HG02884 (cell line): ENCODE data around the gene ACOXL.
"Not testable (repeated sequence)": the region's sequence is repeated elsewhere in the genome, so short reads cannot be mapped to it uniquely, and the experiment has no call there.

Source experiments
- ATAC-seq: cut with Tn5 transposase; IDR thresholded peaks from one replicate; pipeline ENCODE4 v1.9.1; 2021; ENCODE audit warnings: mild to moderate bottlenecking, moderate library complexity; ENCODE audit not compliant: unreplicated experiment

ACOXL gene

DNA sequence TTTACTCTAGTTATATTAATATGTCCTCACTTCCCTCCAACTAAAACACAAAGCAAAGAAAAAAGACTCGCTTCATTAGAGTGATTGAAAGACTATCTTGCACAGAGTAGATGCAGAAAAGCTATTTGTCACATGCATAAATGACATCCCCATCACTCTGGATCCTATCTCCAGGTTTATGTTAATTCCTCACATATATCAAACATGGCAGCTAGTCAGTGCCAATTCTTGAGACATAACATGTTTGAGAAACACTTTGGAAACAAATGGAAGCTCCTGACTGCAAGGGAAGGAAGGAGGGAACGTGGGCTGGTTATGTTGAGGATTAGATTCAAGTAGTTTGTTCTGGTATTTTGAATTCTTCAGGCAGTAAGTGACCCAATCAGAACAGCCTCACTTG, 298.6 kb downstream of the ACOXL start:
- peak; percentile 14 for ATAC-seq

DNA sequence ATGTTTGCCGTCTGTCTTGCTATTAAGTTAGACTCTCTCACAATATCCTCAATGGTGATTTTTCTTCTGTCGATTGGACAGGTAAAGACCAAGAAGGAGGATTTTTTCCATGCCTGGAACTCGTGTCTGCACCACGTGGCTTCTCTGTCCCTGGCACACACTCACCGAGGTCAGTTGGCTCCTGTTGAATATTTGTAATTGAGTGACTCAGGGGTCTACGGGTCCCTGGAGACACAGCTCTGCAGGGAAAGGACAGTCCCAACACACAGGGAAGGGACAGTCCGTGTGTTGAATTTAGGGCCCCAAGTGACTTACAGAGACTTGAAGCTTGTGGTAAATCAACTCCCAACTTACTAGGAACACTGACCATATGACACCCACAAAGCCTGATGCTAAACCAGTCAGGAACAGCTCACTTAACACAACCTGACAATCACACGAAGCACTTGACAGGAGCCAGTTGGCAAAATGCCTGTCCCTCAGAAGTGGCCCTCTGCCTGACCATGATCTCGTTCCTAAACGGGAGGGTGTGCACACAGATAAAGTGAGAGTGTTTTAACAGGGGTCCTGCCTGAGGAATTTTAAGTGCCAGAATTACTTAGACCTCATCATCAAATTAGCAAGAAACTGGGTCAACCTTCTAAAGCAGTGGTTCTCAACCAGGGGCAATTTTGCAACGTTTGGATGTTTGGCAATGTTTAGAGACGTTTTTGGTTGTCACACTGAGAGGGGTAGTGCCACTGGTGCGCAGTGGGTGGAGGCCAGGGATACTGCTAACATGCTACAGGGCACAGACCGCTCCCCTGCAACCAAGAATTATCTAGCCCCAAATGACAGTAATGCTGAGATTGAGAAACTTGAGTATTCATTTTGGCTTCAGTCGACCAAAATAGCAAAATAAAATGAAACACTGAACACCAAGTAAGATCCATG, 299.4 kb downstream of the ACOXL start:
- ATAC-seq = no peak

DNA sequence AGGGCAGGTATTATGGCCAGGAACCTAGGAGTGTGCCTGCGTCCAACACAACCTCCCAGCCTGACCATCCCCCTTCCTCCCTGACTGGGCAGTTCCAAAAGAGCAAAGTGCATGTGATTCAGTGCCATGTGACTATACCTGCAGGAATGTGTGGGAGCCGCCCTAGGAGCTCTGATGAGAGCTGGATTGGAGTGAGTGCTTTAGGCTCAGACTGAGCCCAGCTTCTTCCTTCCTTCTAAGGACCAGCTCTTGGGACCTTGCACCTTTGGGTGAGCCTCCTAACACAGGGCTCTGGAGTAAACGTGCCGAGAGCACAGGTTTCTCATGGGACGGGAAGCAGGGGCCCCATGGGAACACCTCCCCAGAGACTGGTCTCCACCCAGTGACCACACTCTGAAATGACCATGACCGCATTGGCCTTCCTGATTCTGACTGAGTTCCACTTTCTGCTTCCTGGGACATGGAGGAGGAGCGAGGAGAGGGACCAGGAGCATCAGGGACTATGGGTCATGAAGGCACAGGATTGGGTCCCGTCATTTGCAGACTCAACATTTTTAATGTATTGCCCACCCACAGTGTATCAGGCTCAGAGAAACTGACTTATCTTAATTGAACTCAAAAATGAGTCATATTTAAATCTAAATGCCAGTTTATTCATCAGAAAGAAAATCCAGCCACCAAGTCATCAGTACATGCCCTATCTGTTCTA, 300.5 kb downstream of the ACOXL start:
- no peak for ATAC-seq

DNA sequence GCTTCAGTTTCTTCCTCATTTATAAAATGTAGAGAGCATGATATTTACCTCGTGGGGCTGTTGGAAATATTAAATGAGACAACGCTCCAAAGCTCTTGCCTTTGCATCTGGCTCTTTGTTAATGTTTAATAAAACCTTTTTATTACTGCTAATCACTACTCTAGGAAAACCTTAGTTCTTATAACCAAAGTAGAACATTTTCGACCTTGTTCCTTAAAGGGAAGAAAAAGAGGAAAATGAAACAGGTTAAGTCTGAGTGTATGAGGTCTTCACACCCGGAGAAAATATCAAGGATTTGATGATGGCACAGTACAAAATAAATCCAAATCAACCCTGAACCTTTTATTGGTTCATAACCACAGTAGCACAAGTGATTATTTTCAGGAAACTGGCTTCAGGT, 301.8 kb downstream of the ACOXL start:
- ATAC-seq = no peak

DNA sequence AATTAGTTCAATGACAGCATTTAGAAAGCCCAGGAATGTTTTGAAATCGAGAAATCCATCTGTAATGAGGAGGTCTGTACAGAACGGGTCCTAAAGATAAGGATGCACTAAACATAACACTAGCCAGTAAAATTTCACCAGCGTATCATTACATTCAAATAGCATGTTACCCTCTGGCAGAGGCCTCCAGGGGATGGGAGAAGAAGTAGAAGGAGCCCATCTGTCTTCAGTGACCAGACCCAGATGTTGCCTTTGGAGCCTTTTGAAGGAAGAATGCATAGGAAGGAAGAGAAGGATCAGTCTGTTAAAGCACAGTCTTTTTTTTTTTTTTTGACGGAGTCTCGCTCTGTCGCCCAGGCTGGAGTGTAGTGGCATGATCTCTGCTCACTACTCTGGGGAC, 302.2 kb downstream of the ACOXL start:
- no peak for ATAC-seq

DNA sequence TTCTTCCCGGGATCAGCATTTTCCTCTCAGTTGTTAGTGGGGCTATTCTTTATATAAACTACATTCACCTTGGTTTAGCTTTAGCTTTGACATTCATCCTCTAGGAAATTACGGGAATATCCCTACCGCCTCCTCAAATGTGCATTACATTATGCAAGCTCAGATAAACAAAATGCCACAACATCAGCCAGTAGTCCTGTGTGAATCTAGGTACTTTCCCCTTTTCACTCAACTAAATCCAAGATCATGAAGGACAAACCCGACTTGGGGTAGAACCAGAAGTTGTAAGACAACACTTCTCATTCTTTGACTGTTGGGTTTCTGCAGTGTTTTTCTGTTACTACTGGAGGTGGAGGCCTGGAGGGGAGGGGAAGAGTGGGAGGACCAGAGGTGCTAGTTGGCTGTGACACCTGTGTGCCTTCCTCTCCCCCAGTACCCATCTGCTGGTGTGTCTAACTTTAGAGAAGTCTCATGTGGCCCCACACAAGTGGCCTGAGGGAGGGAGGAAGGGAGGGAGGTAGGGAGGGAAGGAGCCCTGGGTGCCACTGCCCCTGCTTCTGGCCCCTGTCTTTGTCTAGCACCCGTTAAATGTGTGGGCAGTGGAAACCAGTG, 303.6 kb downstream of the ACOXL start:
- ATAC-seq = no peak

DNA sequence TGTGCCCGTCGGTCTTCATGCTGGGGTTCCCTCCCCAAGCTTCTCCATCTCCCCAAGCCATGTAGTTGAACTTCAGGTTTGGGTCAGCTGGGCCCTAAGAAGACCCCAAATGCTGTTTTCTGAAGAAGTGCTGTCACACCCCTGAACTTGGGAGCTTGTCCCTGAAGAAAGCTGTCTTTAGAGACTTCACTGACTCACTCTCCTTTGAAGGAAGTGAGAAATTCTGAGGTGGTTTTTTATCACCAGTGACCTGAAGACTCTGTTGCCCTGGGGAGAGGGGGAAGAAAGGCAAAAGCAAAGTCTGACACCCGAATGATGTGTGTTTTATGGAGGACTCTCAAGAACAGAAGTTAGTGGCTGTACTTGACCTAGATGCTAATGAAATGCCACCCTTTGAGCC, 304.8 kb downstream of the ACOXL start:
- ATAC-seq = no peak

DNA sequence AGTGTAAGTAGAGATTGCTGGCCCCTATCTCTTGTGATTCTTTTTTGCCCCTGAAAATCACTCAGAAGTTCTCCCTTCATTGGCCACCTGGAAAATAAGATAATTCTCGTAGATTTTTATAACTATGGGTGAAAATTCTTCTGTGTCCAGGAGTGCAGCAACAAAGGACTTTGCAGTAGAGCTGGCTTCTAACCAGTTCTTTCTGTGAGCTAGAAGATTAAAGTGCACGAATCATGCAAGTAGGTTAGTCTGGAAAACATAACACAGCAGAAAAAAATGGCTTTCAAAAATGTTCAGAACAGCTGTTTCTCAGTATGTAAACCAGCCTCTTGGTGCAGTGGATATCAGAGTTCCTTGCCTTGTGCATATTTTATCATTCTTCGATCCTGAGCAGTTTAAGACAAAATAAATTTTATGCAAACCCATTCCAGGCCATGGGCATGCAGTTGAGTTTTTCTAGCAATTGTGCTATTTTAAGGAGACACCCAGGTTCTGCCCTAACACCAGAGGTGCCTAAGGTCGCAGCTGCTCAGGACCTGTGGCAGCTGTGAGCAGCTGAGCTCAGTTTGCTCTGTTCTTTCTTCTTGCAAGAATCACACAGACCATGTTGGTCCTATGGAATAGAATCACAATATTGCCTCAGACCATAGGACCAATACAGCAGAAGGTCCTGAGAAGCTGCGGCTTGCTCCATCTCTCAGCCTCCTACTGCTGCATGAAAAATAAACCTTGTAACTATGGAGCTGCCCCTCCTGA, 307.4 kb downstream of the ACOXL start:
- ATAC-seq = no peak

DNA sequence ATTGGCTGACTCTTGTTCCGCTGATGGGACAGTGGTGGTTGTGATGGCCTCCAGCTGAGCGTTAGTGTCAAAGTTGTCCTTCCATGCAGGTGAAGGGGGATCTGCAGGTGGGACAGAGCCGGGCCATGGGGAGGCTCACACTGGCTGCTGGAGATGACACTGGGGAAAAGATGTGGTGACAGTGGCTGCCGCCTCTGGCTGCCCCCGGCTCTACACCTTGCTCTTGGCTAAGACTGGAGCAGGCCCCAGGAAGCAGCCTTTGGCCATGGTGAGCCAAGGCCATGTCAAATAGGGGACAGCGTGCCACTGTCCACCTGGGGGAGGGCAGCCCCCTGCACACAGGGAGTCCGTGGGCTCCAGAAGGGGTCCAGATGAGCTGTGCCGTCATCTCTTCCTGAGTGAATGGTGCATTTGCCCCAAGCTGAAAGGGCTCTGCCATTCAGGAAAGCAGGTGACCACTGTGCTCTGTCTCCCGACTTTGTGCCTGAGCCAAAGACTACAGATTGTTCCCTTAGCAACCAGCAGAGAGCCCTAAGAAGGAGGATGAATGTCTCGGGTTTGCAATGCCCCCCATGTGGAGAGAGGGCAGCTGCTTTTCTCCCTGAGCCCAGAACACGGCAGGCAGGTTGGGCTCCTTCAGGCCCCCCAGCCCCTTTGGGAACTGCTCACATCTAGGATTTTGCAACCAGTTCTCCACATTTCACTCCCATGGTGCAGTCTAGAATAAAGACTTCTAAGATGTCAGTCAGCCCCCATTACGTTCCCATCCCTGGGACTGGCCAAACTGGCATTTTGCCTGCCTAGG, 309.2 kb downstream of the ACOXL start:
- no peak for ATAC-seq

DNA sequence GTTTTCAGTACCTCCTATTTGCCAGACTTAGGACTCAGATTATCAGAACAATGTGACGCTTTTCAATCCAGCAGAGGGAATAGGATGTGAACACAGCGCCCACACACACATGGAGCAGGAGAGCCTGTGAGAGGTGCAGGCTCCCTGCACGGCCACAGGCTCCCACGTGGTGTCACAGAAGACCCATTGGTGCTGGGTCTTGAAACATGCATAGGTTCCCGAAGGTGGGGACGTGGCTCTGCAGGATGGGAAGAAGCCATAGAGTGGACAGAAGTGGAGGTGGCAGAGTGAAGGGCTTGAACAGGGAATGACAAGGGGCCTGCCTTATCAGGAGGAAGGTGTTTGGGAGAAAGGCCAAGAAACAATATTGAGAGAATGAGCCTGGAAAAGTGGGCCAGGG, 309.9 kb downstream of the ACOXL start:
- ATAC-seq = no peak

DNA sequence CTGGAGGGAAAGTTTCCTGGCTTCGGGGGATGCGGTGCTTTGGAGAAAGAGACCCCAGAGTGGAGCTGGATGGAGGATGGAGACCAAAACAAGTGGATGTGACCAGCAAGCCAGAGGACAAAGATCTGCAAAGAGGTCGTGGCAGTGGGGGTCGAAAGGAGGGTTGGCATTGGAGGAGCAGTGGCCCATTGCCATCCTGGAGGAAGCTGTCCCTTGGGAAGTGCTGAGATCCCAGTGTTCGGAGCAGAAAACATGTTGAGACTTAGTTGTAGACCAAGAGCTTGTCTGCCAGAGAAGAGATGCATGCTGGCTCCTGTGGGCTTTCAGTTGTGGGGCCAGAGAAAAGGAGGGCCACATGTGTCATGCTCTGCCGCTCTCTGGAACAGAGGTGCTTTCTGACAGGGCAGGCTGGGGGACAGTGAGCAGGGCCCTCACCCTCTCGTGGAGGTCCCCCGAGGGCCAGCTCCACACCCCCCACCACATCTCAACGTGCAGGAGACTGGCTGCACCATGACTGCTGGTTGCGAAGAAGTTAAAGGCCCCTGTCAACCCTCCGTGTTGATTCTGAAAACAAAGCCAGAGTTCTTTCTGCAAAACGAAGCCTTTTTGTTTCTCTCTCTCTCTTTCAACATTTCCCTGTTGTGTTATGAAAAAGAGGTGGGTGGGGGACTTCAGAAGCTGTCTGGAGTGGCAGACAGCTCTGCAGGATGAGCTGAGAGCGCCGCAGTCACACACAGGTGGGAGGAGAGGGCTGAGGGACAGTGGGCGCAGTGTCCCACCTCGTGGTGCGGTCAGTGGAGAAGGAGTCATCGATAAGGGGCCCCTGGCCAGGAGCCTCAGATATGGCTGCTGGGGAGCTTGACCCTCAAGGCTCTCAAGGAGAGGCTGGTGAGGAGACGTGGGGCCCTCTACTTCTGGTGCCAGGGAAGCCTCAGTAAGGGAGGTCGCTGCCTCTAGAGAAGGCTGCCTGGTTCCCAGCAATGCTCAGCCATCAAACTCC, 310.7 kb downstream of the ACOXL start:
- peak; percentile 63 for ATAC-seq

DNA sequence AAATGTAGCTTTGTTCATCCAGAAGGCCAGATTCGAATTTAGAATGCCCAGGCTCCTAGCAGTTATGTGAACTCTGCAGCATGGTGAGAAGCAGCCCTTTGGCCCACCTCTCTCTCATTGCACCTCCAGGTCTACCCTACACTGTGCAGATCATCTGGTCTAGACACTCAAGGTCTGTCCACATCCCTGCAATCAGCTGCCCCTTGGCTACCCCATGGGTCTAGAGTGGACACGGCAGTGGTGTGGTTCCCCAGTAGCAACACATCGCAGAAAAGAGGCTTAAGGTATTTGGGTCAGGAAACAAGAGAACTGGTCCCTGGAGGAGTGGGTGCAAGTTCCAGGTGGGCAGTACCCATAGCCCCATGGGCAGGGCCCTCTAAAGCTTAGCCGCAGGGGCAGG, 311.7 kb downstream of the ACOXL start:
- ATAC-seq = no peak

DNA sequence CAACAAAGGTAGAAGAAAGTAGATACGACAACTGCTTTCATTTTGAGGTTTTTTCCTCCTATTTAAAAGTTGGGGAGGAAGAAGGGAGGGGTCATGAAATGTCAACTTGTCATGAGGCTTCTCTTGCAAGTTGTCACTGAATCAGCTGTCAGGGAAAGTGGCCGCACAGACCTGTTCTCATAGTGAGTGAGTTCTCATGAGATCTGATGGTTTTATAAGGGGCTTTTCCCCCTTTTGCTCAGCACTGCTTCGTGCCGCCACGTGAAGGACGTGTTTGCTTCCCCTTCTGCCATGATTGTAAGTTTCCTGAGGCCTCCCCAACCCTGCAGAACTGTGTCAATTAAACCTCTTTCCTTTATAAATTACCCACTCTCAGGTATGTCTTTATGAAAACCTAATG, 312.9 kb downstream of the ACOXL start:
- not testable (repeated sequence) for ATAC-seq

DNA sequence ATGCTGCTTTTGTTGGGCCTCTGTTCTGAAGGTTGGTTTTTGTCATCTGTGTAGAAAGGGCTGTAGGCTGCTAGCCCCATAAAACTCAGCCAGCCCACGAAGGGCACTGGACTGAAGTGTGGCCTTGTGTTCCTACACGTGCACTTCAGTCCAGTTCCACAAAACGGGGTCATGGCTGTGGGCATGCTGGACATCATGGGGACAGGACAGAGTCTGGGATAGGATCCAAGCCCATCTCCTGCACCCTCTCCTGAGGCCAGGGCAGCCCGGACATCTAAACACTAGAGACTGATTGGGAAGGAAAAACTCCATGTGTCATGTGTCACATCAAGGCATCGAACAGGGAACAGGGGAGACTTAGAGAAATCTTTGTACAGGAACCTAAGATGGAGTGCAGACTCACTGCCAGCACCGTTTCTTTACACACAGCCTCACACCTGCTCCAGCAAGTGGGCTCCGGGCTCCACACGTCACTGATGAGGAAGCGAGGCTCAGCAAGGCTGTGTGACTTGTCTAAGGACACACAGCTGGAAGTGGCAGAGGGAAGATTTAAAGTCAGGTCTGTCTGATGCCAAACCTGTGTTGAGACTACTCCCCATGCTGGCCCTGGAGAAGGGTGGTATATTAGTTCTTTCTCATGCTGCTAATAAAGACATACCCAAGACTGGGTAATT, 313.5 kb downstream of the ACOXL start:
- ATAC-seq = no peak

DNA sequence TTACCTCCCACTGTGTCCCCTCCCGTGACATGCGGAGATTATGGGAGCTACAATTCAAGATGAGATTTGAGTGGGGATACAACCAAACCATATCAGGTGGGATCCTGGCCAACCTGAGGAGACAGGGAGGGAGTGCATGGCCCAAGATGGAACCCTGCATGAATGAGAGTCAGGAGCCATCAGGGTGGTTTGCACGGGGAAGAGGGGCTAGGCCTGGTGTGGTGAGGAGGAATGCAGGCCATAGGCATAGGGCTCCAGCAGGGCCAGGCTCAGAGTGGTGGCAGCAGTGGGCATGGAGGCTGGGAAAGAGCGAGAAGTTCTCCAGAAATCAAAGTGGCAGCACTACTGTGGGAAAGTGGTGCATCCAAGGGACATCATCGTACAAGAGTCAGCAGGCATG, 314.3 kb downstream of the ACOXL start:
- ATAC-seq = no peak

DNA sequence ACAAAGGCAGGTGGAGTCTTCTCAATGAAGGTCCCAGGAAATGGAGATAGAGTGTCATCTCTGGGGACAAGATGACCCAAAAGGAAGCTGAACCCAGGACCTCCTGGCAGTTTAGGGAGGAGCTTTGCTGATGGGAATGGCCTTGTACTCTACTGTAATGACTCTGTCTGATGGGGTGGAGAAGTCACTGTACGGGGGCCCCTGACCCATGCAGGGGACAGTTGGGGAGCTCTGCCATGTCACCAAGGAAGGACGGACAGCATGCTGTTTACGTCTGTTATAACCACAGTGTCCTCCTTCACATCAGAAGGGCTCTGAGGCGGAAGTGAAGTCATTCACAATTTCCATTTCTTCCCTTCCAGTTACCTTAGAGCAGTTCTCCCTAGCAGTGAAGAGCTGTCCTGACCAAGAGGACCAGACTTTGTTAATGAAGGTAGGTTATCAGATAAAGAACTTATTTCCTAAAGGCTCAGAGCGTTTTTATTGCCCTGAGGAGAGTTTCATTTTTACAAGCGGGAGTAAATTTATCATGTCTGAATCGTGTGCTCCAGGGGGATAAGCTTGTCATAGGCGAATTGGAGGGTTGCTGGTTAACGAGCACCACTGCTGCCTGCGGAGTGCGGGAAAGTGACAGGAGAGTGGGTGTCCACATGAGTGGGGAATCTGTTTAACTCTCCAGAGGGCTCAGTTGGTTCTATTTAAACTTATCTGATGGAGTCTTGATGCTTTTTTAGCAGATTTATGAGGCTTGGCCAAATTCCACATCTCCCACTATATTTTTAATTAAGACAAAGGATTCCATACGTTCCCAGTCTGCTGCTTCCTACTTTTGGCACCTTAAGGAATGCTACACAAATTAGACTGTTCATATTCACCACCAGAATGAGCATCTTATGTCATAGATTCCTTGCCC, 316.7 kb downstream of the ACOXL start:
- ATAC-seq = no peak
